Fibroblast of the aortic adventitia (primary cell): ENCODE results near the gene KLHL29. TPM values are rescaled to one million over a fixed set of nuclear protein-coding genes. Genes with fewer than 3 reads are reported as not detected.
A peak's percentile ranks its signal among the peaks of the same experiment; 100 is the strongest.

Source experiments
- DNase-seq: peaks from one replicate; pipeline ENCODE4 v3.0.0-alpha.2; 2010; ENCODE audit warnings: low read depth
- H3K4me3 ChIP-seq: 2 replicates; pipeline ENCODE4 v1.5.1; 2011; ENCODE audit warnings: low read depth, mild to moderate bottlenecking, control low read depth, low read length, moderate library complexity
- total RNA-seq: library from RNA; depleted of rRNA; stranded (reverse); fragments of >200 nt; gene quantifications from 2 replicates; pipeline ENCODE4 v1.2.3, GENCODE V29; 2012; ENCODE audit warnings: low replicate concordance
- TF ChIP-seq, protein P1 (sequence below): IDR thresholded peaks from 2 replicates; pipeline ENCODE4 v1.5.1; 2011; ENCODE audit warnings: mild to moderate bottlenecking, low read length, control low read depth, inconsistent platforms; ENCODE audit not compliant: insufficient read depth

Gene KLHL29
- total RNA-seq, 1 donor, result 4.7 TPM

DNA sequence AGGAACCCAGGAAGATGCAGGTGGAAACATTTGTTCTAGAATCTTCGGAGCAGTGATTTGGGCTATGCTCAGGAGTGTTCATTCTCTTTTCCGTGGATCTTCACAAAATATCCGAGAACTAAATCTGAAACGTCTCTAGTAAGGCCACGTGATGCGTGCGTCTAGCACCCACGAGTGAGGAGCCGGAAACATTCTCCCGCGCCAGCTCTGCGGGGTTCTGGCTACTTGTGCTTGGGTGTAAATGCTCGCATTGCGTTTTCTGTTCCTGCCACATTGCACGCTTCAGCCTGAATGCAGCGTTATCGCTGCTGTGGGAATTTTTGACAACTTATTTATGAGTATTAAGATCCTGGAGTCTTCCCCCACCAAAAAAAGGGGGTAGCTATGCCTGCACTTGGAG, 71.4 kb downstream of the KLHL29 start:
- DNase-seq, result no peak
- TF ChIP-seq, protein P1, sequence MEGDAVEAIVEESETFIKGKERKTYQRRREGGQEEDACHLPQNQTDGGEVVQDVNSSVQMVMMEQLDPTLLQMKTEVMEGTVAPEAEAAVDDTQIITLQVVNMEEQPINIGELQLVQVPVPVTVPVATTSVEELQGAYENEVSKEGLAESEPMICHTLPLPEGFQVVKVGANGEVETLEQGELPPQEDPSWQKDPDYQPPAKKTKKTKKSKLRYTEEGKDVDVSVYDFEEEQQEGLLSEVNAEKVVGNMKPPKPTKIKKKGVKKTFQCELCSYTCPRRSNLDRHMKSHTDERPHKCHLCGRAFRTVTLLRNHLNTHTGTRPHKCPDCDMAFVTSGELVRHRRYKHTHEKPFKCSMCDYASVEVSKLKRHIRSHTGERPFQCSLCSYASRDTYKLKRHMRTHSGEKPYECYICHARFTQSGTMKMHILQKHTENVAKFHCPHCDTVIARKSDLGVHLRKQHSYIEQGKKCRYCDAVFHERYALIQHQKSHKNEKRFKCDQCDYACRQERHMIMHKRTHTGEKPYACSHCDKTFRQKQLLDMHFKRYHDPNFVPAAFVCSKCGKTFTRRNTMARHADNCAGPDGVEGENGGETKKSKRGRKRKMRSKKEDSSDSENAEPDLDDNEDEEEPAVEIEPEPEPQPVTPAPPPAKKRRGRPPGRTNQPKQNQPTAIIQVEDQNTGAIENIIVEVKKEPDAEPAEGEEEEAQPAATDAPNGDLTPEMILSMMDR, result no peak

DNA sequence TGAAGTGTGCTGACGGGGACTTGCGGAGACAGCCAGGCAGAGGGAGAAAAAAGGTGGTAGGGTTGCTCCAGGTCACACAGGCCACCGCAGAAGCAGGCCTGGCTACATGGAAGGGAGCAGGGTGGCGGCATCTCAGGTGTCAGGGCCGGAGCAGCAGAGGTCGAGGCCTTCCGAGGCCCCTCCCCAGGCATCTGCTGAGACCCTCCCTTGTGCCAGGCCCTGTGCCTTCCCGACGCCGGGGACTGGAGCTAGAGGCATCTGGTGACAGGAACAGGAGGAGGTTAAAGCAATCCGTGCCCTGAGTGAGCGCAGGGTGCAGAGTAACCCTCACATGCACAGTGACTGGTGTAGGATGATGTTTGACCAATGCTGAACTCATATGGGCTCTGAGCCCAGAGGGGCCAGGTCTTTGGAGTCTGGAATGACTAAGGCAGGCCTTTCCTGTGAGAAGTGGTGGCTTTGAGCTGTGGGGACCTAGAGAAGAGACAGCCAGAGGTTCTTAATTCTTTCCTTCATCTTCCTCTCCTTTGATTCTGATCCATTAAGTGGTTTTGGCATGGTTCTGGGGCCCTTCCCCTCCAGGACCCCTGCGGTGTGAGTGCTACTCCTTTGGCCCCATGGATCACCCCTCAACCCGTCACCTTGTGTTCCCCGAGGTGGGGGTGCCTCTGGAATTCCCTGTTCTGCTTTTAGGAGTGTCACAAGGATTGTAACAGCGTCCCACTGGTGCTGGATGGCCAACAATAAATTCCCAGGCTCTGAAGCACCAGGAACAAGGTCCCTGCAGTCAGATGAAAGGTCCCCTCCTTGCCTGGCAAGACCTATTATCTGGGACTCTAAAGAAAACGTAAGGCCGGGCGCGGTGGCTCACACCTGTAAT, 72.1 kb downstream of the KLHL29 start:
- DNase-seq, result peak; percentile 46
- H3K4me3 ChIP-seq, result no peak overlapping the region
- TF ChIP-seq, protein P1, result no peak

More for the DNA sequence above, 71.4 kb downstream of the KLHL29 start:
- no peak overlapping the region for H3K4me3 ChIP-seq

DNA sequence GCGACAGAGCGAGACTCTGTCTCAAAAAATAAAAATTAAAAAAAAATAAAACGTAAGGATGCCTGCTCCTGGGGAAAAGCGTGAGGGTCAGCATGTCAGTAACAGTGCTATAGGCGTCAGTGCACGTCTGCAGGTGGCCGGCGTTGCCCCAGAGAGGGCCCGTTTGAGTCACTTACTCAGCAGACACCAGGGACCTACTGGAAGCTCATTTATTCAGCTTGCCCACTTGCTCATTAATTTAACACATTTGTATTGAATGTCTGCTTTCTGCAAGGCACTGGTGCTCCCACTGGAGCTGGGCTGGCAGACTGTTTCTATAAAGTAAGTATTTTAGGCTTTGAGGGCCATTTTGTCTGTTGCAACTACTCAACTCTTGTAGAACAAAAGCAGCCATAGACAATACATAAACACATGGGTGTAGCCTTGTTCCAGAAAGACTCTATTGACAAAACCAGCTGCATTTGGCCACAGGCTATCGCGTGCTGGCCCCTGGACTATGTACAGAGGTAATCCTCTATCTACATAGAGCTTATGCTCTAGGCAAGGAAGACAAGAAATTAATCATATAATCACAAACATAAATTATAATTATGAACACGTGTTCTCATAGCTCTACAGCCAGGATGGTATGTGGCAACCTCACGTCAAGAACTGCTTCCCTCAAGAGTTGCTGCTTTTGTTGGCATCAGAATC, 73.2 kb downstream of the KLHL29 start:
- DNase-seq, result no peak
- H3K4me3 ChIP-seq, result no peak overlapping the region
- TF ChIP-seq, protein P1, result no peak

DNA sequence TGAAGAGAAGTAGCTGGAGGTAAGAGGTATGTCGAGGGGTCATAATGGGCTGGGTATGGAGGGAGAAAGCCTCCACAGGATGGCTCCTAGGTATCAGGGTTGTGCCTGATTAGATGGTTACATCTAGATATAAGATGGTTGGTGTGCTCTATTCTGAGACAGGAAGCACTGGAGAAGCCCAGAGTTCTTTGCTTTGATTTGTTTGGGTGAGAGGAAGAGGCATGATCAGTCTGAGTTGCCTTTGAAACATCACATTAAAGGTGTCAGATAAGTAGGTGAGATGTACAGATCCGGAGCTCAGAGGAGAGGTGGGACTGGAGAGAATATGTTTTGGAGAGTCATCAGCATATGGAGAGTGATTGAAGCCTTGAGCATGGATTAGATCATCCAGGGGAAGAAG, 74.1 kb downstream of the KLHL29 start:
- H3K4me3 ChIP-seq, result no peak overlapping the region
- TF ChIP-seq, protein P1, result no peak
- no peak for DNase-seq

DNA sequence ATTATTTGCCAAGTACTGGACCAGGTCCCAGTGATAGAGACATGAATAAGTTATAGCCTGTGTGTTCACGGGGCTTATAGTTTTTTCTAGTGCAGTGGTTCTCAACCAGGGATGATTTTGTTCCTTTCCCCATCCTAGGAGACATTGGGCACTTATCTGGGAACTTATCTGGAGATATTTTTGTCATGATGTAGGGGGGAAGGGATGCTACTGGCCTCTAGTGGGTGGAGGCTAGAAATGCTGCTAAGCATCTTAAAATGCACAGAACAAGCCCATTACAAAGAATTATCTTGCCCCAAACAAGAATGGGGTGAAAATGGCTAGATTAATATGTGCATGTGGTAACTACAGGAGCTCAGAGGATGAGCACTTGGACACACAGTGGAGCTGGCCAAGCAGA, 75.2 kb downstream of the KLHL29 start:
- peak; percentile 49 for DNase-seq
- TF ChIP-seq, protein P1, result peak; percentile 68
- H3K4me3 ChIP-seq, result no peak overlapping the region

DNA sequence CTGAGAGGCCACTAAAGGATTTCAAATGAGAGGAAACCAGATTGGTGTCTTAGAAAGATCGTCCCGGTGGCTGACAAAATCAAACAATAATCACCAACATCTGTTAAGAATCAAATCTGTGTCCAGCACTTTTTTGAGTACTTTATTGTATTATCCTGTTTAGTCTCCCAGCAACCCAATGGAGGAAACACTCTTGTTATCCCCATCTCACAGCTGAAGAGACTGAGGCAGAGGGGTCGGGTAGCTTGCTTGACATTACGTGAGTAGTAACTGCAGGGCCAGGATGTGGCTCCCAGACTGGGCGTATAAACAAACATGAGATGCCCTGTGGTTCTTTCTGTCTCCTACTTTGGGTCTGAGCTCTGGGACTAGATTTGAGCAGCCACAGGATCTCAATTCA, 76.0 kb downstream of the KLHL29 start:
- H3K4me3 ChIP-seq, result no peak overlapping the region
- TF ChIP-seq, protein P1, result no peak
- DNase-seq, result no peak
